Measurements from ENCODE around the gene FAAP100.
"Not testable (repeated sequence)": the region's sequence is repeated elsewhere in the genome, so short reads cannot be mapped to it uniquely, and the experiment has no call there.

Gene FAAP100

DNA sequence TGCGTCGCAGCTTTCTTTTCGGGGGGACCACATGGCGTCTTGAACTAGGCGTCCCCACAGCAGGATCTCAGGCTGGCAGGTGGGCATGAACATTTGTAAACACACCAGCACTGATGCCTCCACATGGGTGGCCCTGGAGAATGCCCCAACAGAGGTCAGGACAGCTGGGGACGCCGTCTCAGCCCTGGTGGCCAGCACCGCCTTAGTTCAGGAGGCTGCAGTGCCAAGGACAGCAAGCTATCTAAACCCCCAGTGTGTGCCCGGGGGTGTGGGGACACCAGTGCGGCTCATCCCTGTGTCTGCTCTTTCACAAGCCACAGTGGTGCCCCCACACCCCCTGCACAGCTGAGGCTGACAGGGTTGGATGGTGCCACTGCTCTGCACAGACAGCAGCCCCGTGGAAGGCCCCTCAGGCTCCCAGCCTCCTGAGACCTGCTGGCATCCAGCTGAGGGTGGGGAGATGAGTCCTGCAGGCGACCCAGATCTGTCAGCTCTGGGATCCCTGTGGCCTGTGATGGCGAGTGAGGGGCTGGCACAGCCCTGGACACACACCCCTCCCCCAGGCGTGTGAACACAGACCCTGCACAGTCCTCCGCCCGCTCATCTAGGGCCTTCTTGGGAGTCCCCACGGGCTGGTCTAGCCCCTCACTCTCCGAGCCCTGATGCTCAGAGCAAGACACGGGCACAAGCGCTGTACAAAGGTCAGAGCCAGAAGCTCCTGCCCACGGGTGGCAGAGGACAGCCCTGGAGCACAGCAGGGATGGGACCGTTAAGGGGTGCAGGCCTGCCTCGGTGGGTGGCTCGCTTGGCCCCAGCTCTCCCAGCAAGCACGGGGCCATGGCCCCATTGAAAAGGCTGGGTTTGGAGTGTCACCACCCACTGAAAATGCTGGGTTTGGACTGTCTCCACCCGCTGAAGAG, 13.2 kb downstream of the FAAP100 start:
- DNase-seq (ENCODE audit: low read depth): no peak

DNA sequence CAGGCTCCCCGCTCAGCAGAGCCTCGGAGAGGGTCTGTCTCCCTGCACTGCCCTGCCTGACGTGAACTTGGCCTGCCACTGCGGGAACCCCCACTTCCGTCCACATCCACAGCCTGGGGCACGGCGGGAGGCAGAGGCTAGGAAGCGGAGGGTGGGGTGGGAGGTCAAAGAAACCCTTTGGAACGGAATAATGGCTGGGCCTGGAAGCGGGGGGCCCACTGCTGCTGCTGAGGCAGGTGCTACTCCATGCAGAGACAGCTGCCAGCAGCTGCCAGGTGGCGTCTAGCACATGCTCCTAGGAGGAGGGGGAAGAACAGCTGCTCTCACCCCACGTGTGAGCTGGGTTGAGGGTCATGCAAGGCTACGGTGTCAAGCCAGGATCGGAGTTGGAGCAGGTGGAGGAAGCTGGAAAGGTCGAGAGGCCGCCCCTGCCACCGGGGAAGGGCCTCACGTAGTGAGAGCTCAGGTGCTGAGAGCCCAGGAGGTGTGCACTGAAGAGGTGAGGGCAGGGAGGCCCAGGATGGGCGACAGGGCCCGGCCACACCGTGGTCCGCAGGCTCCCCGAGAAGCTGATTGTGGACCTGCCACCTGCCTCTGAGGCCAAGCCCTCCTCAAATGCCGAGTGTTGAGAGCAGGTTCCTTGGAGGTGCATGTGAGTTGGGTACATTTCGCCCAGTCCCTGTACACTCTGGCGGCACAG, 14.1 kb downstream of the FAAP100 start:
- no peak for DNase-seq (ENCODE audit: low read depth)

DNA sequence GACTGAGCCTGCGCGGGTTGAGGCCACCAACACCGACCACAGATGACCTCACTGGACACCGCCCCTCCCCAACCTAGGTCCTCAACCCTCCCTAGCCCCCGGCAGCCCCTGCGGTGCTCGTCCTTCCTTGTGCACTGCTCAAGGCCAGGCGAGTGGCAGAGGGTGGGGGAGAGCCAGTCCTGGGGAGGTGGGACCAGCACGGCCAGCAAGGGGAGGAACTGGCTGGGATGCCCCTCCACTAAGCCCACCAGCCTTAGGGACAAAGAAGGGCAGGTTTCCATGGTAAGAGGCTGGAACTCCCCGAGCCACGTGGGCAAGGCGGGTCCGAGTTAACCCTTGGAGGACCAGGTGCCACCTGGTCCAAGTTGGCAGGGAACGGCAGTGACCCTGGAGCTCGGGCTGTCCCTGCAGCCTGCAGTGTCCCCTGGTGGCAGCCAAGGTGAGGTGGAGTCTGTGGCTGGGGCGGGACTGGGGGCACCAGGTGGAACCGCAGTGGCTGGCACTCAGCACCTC, 14.8 kb downstream of the FAAP100 start:
- no peak for DNase-seq (ENCODE audit: low read depth)

DNA sequence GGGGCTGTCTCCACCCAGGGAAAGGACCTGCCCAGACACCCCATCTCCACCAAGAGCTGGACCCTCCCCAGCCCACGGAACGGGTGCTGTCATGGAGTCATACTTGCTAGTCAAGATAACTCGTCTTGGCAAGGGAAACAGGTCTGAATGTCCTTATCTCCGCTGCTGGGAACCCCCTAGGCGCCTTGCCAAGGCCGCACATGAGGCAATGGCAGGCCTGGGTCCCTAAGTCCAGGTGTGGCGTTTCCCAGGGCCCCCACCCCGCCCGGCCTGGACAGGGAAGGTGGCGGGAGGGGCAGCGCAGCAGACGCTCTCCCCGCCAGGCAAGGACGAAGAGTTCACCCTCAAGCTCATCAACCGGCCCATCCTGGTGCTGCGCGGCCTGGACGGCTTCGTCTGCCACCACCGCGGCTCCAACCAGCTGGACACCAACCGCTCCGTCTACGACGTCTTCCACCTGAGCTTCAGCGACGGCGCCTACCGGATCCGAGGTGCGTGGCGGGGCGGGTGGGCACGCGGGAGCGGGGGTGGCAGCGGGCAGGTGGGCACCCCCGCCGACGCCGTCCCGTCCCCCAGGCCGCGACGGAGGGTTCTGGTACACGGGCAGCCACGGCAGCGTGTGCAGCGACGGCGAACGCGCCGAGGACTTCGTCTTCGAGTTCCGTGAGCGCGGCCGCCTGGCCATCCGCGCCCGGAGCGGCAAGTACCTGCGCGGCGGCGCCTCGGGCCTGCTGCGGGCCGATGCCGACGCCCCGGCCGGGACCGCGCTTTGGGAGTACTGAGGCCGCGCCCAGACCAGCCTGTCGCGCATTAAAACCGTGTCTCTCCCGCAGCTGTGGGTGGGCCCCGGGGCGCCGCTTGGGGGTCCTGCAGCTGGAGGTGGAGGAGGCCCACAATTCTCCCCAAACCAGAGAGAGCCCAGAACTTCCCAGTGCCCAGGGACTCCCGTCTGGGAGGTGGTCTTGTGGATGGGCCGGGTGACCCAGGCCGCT, 15.6 kb downstream of the FAAP100 start:
- no peak for DNase-seq (ENCODE audit: low read depth)

DNA sequence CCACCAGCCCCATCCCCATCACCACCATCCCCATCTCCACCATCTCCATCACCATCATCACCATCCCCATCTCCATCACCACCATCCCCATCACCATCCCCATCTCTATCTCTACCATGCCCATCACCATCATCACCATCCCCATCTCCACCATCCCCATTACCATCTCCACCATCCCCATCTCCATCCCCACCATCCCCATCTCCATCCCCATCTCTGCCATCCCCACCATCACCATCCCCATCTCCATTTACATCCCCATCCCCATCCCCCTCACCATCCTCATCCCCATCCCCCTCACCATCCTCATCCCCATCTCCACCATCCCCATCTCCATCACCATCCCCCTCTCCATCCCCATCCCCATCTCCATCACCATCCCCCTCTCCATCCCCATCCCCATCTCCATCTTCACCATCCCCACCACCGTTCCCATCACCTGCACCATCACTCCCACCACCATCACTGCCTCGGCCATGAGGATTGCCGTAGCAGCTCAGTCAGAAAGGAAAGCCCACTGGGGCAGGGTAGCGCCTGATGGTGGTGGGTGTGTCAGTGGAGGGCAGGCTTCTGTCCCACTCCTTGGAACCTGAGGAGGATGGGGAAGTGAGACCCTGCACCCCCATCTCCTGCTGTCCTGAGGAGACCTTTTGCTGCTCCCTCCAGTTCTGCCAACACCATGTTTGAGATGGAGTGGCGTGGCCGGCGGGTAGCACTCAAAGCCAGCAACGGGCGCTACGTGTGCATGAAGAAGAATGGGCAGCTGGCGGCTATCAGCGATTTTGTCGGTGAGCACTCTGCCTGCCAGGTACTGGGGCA, 16.5 kb downstream of the FAAP100 start:
- no peak for DNase-seq (ENCODE audit: low read depth)

DNA sequence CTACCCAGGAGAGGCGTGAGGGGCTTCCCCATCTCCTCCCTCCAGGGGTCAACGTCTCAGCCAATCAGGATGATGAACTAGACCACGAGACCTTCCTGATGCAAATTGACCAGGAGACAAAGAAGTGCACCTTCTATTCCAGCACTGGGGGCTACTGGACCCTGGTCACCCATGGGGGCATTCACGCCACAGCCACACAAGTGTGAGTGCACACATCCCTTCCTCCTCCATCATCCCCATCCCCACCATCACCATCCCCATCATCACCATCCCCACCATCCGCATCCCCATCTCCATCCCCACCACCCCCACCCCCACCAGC, 17.2 kb downstream of the FAAP100 start:
- no peak for DNase-seq (ENCODE audit: low read depth)

DNA sequence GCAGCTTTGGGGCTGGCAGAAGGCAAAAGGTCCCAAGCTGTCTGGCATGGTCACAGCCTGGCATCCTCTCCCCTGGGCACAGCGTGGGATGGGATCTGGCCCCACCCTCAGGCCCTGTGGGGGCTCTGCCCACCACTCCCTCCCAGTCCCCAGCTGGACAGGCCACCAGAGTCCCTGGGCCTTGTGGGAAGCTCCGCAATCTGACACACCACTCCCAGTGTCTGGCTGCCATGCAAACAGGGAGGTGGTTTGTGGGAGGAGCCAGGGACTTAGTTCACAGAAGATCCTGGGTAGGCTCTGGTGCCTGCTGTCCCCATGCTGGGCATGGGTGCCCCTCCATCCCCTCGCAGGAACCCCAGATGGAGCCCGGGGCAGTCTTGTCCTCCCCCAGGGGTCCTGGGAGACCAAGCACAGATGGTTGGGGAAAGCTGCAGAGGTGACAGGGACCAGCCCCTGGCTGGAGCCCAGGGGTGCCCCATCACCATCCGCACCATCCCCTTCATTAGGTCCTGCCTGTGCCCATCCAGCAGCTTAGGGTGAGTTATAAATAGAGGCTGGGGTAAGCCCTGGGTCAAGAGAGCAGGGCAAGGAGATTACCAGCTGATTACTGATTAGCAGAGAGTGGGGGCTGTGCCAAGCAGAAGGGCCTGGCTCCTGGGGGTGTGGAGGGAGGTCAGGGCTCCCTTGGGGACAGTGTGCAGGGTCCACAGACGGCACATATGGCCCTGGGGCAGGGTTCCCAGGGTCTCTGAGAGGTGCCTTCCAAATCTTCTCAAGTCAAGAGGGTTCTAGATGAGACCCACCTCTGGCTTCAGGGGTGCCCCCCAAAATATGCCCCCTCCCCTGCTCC, 17.8 kb downstream of the FAAP100 start:
- DNase-seq (ENCODE audit: low read depth): no peak

DNA sequence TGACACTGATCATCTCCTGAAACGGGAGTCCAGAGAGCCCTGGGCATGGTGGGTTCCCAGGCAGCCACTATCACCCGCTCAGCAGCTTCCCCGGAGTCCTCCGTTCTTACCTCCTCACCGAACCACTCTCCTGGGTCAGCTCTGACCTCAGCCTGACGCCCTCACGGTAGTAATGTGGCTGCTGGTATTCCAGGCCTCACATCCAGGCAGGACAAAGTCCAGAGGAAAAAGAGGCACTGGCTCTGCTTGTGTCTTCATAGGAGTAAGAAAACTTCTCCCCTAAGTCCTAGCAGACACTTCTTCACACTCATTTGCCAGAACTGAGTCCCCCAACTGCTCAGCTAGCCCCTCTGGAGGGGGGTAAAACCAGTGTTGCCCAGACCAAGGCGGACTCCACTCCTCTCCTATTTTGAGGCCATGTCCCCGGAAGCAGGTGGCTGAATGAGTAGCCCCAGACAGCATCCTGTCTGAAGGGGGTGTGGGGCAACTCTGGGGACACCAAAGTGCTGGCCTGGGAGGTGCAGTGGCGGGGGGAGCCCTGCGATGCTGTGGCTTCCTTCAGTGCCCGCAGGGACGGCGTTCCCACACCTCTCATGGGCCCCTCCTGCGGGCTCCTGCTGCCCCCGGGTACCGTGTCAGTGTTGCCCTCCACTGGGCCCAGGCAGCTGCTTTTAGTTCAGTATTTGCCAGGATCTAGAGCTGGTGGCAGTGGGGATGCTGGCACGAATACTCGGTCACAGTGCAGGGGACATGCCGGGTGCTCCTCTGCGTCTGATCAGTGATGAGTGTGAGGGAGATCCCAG, 18.6 kb downstream of the FAAP100 start:
- DNase-seq (ENCODE audit: low read depth): no peak

DNA sequence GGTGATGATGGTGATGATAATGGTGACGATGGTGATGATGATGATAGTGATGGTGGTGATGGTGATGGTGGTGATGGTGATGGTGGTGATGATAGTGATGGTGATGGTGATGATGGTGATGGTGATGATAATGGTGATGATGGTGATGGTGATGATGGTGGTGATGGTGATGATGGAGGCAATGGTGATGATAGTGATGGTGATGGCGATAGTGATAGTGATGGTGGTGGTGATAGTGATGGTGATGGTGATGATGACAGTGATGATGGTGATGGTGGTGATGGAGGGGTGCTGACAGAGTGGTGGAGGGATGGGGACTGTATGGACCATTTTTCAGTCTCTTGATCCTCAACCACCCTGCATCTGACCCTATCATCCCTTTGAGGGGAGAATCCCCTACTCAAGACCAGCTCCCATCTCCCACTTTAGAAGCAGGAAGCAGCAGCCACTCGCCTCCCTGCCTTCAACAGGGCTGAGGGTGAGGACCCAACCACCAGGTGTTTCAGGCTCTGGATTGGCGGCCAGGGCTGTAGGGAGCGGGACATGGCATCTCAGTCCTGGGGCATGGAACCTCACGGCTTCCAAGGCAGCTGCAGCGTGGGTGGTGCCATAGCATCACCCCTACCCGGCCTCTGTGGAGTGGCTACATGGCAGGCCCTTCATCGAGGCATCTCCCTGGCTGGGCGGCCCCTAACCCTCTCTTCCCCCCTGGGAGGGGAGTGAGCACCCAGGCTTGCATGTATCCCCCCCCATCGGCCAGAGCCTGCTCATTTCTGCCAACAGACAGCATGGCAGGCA, 19.5 kb downstream of the FAAP100 start:
- no peak for DNase-seq (ENCODE audit: low read depth)

DNA sequence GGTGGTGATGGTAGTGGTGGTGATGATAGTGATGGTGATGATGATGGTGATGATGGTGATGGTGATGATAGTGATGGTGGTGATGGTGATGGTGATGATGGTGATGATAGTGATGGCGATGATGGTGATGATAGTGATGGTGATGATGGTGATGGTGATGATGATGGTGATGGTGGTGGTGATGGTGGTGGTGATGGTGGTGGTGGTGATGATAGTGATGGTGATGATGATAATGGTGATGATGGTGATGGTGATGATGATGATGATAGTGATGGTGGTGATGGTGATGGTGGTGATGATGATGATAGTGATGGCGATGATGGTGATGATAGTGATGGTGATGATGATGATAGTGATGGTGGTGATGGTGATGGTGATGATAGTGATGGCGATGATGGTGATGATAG, 20.2 kb downstream of the FAAP100 start:
- not testable (repeated sequence) for DNase-seq (ENCODE audit: low read depth)

DNA sequence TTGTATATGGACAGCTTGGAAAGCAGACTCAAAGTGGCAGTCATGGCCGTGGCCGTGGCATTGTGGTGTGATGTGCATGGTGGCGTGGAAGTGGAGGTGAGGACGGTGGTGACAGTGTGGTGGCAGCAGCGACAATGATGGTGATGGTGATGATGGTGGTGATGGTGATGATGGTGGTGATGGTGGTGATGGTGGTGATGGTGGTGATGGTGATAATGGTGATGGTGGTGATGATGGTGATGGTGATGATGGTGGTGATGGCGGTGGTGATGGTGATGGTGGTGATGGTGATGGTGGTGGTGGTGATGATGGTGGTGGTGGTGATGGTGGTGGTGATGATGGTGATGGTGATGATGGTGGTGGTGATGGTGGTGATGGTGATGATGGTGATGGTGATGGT, 21.1 kb downstream of the FAAP100 start:
- DNase-seq (ENCODE audit: low read depth): not testable (repeated sequence)

DNA sequence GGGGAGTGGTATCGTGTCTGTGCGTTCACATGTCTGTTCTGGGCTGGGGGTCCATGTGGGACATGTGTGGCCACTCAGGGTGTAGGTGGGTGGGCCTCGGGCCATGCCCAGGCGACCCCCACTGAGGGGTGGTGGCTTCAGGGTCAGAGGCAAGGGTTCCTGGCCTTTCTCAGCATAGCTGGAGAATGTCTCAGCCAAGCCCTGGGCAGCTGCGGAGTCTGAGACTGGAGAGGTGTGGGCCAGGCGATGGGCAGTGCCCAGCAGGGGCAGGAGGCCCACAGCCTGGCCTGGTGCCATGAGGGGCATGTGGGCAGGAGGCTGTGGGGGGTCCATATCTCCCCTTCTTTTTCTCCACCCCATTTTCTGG, 22.7 kb downstream of the FAAP100 start:
- no peak for DNase-seq (ENCODE audit: low read depth)

DNA sequence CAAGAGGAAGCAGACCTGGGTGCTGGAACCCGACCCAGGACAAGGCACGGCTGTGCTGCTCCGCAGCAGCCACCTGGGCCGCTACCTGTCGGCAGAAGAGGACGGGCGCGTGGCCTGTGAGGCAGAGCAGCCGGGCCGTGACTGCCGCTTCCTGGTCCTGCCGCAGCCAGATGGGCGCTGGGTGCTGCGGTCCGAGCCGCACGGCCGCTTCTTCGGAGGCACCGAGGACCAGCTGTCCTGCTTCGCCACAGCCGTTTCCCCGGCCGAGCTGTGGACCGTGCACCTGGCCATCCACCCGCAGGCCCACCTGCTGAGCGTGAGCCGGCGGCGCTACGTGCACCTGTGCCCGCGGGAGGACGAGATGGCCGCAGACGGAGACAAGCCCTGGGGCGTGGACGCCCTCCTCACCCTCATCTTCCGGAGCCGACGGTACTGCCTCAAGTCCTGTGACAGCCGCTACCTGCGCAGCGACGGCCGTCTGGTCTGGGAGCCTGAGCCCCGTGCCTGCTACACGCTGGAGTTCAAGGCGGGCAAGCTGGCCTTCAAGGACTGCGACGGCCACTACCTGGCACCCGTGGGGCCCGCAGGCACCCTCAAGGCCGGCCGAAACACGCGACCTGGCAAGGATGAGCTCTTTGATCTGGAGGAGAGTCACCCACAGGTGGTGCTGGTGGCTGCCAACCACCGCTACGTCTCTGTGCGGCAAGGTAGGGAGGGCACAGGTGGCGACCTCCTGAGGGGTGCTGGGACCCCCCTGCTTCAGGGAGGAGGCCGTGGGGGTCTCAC, 23.3 kb downstream of the FAAP100 start:
- no peak for DNase-seq (ENCODE audit: low read depth)

DNA sequence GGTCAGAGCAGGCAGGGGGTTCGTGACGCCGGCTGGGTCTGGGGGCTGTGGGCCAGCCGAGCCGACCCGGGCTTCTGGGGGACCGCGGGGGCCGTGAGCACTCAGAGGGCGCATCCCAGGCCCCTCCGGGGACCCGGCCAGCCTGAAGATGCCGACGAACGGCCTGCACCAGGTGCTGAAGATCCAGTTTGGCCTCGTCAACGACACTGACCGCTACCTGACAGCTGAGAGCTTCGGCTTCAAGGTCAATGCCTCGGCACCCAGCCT, 23.8 kb downstream of the FAAP100 start:
- DNase-seq (ENCODE audit: low read depth): no peak

DNA sequence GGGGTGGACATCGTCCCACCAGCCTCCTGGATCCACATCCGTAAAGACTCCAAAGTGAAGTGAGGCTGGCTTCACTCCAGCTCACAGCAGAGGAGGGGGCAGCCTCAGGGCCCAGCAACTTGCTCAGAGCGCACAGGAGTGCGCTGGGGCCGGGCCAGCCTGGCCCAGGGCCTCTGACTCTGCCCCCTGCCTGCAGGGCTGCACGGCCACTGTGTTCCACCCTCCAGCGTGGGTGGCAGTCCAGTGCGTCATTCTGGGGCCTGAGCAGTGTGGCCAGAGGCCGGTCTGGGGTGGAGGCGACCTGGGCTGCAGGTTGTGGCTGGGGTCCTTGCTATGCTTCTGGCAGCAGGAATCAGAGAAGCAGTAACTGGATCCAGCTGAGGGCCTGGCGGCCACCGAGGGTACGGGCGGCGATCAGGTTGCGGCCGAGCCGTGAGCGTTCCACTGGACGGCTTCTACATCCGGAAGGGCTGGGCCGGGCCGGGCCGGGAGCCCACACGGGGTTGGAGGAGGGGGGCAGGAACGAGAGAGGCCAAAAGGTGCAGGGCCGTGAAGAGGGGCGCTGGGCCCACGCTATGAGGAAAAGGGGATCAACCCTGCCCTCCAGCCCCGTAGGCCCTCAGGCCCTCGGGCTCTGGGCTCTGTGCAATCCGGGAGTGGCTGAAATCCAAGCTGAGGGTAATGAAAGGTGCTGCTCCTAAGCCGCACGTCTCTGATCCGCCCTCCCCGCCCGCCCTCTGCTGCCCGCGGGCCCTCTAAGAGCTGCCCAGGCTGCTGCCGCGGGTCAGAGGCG, 24.4 kb downstream of the FAAP100 start, which contains the start of gene FSCN2:
FSCN2 (plus strand) TSS at position 787 of the 793 bp plus-strand sequence. CDS start 155 bp downstream, outside the sequence.
- DNase-seq (ENCODE audit: low read depth): no peak

DNA sequence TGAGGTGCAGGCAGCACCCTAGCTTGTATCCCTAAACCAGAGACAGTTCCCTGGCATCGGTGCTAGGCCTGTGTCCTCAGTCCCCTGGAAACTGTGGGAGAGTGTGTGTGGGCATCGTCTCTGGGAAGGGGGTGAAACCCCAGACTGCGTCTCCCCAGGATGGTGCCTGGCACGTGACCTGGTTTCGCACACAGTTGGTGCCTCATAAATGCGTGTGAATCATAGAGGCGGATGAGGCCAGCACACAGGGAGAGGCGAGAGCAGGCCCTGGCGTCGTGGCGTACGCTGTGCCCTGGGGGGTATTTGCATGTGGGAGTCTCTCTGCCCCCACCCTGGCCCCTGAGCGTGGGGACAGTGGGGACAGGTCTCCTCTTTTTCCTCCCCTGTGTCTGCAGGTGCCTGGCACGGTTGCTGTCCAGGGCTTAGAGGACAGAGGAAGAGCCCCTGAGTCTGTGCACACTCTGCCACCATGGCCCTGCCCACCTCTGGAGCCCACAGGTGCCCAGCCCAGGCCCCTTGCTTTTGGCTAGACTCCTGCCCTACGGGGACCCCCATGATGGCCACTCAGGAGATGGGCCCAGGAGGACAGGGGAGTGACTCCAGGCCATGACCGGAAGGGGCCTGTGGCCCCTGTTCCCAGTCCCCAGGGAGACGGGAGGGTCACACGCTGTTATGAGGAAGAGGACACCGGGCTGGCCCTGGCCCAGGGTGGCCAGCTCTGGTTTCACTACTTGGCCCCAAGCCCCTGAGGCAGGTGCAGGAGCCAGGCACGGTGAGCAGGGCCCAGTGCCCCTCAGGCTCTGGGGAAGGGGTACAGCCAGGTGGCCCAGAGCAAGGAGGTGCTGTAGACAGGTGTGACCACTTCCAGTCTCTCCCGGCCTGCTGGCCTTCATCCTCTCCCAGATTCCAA, 25.2 kb downstream of the FAAP100 start:
- no peak for DNase-seq (ENCODE audit: low read depth)
